HepG2 (cell line): ENCODE data around the gene FAM3B. TPM values are rescaled to one million over a fixed set of nuclear protein-coding genes. Genes with fewer than 3 reads are reported as not detected.

Experiments
- ATAC-seq: fragments of 200-7000 bp; cut with Tn5 transposase; 3 replicates; pipeline ENCODE4 v1.9.1; 2020; ENCODE audit warnings: mild to moderate bottlenecking, moderate library complexity
- BruUV-seq: library from RNA; stranded (reverse); fragments of 400-500 nt; replicated peaks from 2 replicates; lab custom pipeline; 2021; lab: Mats Ljungman, UMichigan
- CTCF ChIA-PET: fragments of 300-600 bp; formaldehyde crosslinking; extraction: SDS; loops from one replicate; lab custom pipeline; 2021; ENCODE audit warnings: low total read pairs, inconsistent platforms, low intra/inter-chr PET ratio; lab: Yijun Ruan, JAX
- POLR2A ChIA-PET: fragments of 350-600 bp; sonication (Branson Sonifier 250); formaldehyde crosslinking; loops from one replicate; lab custom pipeline; 2020; ENCODE audit warnings: antibody characterized with exemption, inconsistent platforms; lab: Yijun Ruan, JAX
- DNase-seq: peaks from one replicate; pipeline ENCODE4 v3.0.0-alpha.2; 2015; ENCODE audit warnings: low spot score
- FAIRE-seq: peaks from 3 replicates; lab custom pipeline; 2011; peaks lifted over from hg19 to GRCh38; lab: Jason Lieb, UNC
- H2AFZ ChIP-seq: one replicate; pipeline ENCODE4 v1.6.1; 2011; ENCODE audit warnings: low read length, inconsistent platforms
- H3K27ac ChIP-seq: fragments of 300-600 bp; 3 replicates; pipeline ENCODE4 v1.8.0; 2011; ENCODE audit warnings: mixed run types, mild to moderate bottlenecking, mixed read lengths, low read length, inconsistent platforms; ENCODE audit not compliant: insufficient read depth; ENCODE audit errors: extremely low read length
- H3K27me3 ChIP-seq, 2 experiments: fragments of 200-600 bp in 1 of 2; 2 replicates in 1 of 2; 3 replicates in 1 of 2; pipeline versions ENCODE4 v1.6.0 to v1.8.0; 2011; ENCODE audit warnings: low read length in 2 of 2, mild to moderate bottlenecking in 2 of 2, moderate library complexity in 2 of 2, inconsistent platforms in 1 of 2; ENCODE audit not compliant: insufficient read depth in 2 of 2, control insufficient read depth in 1 of 2
- H3K36me3 ChIP-seq, 2 experiments: fragments of 200-600 bp in 1 of 2; replicated peaks in 1 of 2; 2 replicates in 1 of 2; 3 replicates in 1 of 2; pipeline versions ENCODE4 v1.5.1 to v1.8.0; 2011; ENCODE audit warnings: low read length in 2 of 2, inconsistent platforms in 1 of 2; ENCODE audit not compliant: insufficient read depth in 2 of 2, control insufficient read depth in 1 of 2
- H3K4me1 ChIP-seq: 2 replicates; pipeline ENCODE4 v1.5.1; 2012; ENCODE audit warnings: low read length, inconsistent platforms; ENCODE audit not compliant: insufficient read depth
- H3K4me2 ChIP-seq: 2 replicates; pipeline ENCODE4 v1.6.0; 2011; ENCODE audit warnings: low read depth, low read length, inconsistent platforms
- H3K4me3 ChIP-seq, 3 experiments: fragments of 200-600 bp in 1 of 3; sonication (generic), shearing (Covaris generic) in 1 of 3; replicated peaks in 1 of 3; 2 replicates each; pipeline ENCODE4 v1.5.1; 2011 to 2016; ENCODE audit warnings: low read length in 3 of 3, inconsistent platforms in 2 of 3, low read depth in 2 of 3, mild to moderate bottlenecking in 2 of 3, control low read depth in 1 of 3, mixed read lengths in 1 of 3; ENCODE audit not compliant: insufficient read depth in 1 of 3
- H3K79me2 ChIP-seq: one replicate; pipeline ENCODE4 v1.6.1; 2011; ENCODE audit warnings: low read length, inconsistent platforms; ENCODE audit not compliant: insufficient read depth
- H3K9ac ChIP-seq: 2 replicates; pipeline ENCODE4 v1.6.0; 2011; ENCODE audit warnings: mild to moderate bottlenecking, low read depth, low read length, inconsistent platforms; ENCODE audit not compliant: insufficient read depth
- H3K9me3 ChIP-seq: 2 replicates; pipeline ENCODE4 v1.5.1; 2012; ENCODE audit warnings: mild to moderate bottlenecking, low read length
- H4K20me1 ChIP-seq: 2 replicates; pipeline ENCODE4 v1.6.0; 2011; ENCODE audit warnings: inconsistent platforms, mild to moderate bottlenecking, low read length, moderate library complexity; ENCODE audit not compliant: insufficient read depth
- GMEB2 ChIP-seq: IDR thresholded peaks from 2 replicates; pipeline ENCODE4 v1.6.1; 2016; ENCODE audit warnings: missing biosample characterization, missing genetic modification reagents, low read depth
- ZBED4 ChIP-seq: sonication (generic); formaldehyde crosslinking; IDR thresholded peaks from 2 replicates; pipeline ENCODE4 v1.4.0; 2020; ENCODE audit warnings: missing genetic modification reagents, borderline replicate concordance
- ZNF543 ChIP-seq: sonication (generic); formaldehyde crosslinking; IDR thresholded peaks from 2 replicates; pipeline ENCODE4 v1.4.0; 2020; ENCODE audit warnings: mild to moderate bottlenecking, missing genetic modification reagents
- WGBS: methylation state at CpG from one replicate; pipeline ENCODE4 v1.1.6; 2017; ENCODE audit warnings: low lambda C conversion rate; 5-methylcytosine and 5-hydroxymethylcytosine counted together
- in situ Hi-C: cut with HindIII; loops from 2 replicates; pipeline ENCODE4 v1.10.0; 2017; ENCODE audit warnings: low pct_unique_long_range_greater_than_20kb; ENCODE audit not compliant: extremely low pct_ligation_motif_present
- intact Hi-C: fragments of 100-400 bp; cut with micrococcal nuclease; formaldehyde crosslinking; loops from one replicate; pipeline ENCODE4 v1.10.0; 2022; ENCODE audit not compliant: unreplicated experiment
- polyA plus RNA-seq, 8 experiments: library from polyadenylated mRNA; depleted of rRNA in 3 of 8; stranded (reverse) in 7 of 8; unstranded in 1 of 8; fragments of >200 nt; fragmentation: Illumina TruSeq in 4 of 8; extraction: Trizol in 4 of 8; gene quantifications; 2 replicates each; pipeline versions ENCODE4 v1.2.1 to v1.2.3, GENCODE V29; 2011 to 2016; ENCODE audit warnings: low read depth in 4 of 8, missing spikeins in 1 of 8, mixed read lengths in 1 of 8; ENCODE audit not compliant: insufficient read depth in 1 of 8
- total RNA-seq, 5 experiments: library from RNA; depleted of rRNA; stranded (reverse); fragments of >200 nt; fragmentation: Illumina TruSeq; extraction: Trizol; gene quantifications; 2 replicates each; pipeline ENCODE4 v1.2.3, GENCODE V29; 2016; ENCODE audit warnings: low read depth in 1 of 5

FAM3B gene
- total and polyA plus RNA-seq, 2 of the 13 experiments (the other 11 are each of a cell fraction or from before 2014, with no cell fraction given), result 46.5 to 62.0 TPM

- BruUV-seq, result no TSS peak
- no peak overlapping the region for H3K4me3 ChIP-seq
- H4K20me1 ChIP-seq, result no peaks in the 10 kb centered on the region
- H3K4me2 ChIP-seq, result no peak overlapping the region
- H3K9ac ChIP-seq, result no peak overlapping the region
- no peak overlapping the region for H3K27ac ChIP-seq
- 17% methylated on average over 1 of the region's 1 CpG for WGBS
- peaks cover 0 to 4% of the 10 kb centered on the region in 2 experiments; a peak in 1 of 5 replicates for H3K27me3 ChIP-seq
- H3K36me3 ChIP-seq, result no peaks in the 10 kb centered on the region
- ChIA-PET CTCF (no interaction called here), POLR2A (no interaction called here)
- H3K4me1 ChIP-seq, result peaks cover 6% of the 10 kb centered on the region; the same call in 1 of the 2 replicates
- FAIRE-seq (no peak), ATAC-seq (no peak), DNase-seq (no peak)
- intact Hi-C loops, result no loop called here
- no peak overlapping the region for H2AFZ ChIP-seq
- H3K79me2 ChIP-seq, result no peaks in the 10 kb centered on the region
- in situ Hi-C loops, result no loop called here
- no peaks in the 10 kb centered on the region for H3K9me3 ChIP-seq
- TF ChIP-seq ZBED4 (CRISPR knock-in tag), result no peak
These were observed 21.9 kb upstream of the FAM3B start for GRCh38 chr21:41294548-41295231.

- 0 out of 2 replicates have a peak, but pooled peaks cover under 1% of the 10 kb centered on the region for H3K4me1 ChIP-seq
- H3K27ac ChIP-seq, result no peak overlapping the region
- BruUV-seq, result no TSS peak
- WGBS, result 40% methylated on average over 2 of the region's 4 CpGs
- no peak overlapping the region for H3K4me2 ChIP-seq
- FAIRE-seq (no peak), DNase-seq (no peak), ATAC-seq (no peak)
- H3K27me3 ChIP-seq, result peaks cover 0 to 4% of the 10 kb centered on the region in 2 experiments; a peak in 1 of 5 replicates
- in situ Hi-C loops (no loop called here), intact Hi-C loops (no loop called here)
- ChIA-PET POLR2A (no interaction called here), CTCF (no interaction called here)
- no peak overlapping the region for H3K4me3 ChIP-seq
- H3K9ac ChIP-seq, result no peak overlapping the region
- H3K36me3 ChIP-seq, result no peaks in the 10 kb centered on the region
- TF ChIP-seq GMEB2 (CRISPR knock-in tag) (no peak), ZNF543 (CRISPR knock-in tag) (no peak)
- H2AFZ ChIP-seq, result no peak overlapping the region
- no peaks in the 10 kb centered on the region for H4K20me1 ChIP-seq
- no peaks in the 10 kb centered on the region for H3K9me3 ChIP-seq
- no peaks in the 10 kb centered on the region for H3K79me2 ChIP-seq
These were observed 20.8 kb upstream of the FAM3B start for GRCh38 chr21:41295721-41296254.
